ENCODE data around the gene CDH13. TPM values are rescaled to one million over a fixed set of nuclear protein-coding genes. Genes with fewer than 3 reads are reported as not detected.

CDH13 gene
- total and polyA plus RNA-seq, 2 of the 8 experiments (the other 6 are each of a cell fraction or from before 2014, with no cell fraction given) = 2.3 to 2.4 TPM

GRCh38 chr16:83201748-83202147, 575.0 kb downstream of the CDH13 start:
- Histone ChIP-seq H2BK12ac (ENCODE audit: low read depth, low read length) (no peak overlapping the region), H3K18ac (ENCODE audit: extremely low read depth, low read length) (no peak overlapping the region), H3K4me1 (replicated peaks in 1 of 4; ENCODE audit: control insufficient read depth in 3 of 4, insufficient read depth in 4 of 4, low read length in 3 of 4) (no peaks in the 10 kb centered on the region), H4K5ac (ENCODE audit: insufficient read length, low read depth, low read length) (no peak overlapping the region), H2BK5ac (ENCODE audit: low read depth, low read length) (no peak overlapping the region), H3K23me2 (ENCODE audit: low read depth, low read length) (no peaks in the 10 kb centered on the region; the same call in 1 of the 2 replicates), H3K27me3 (replicated peaks in 1 of 4; ENCODE audit: control insufficient read depth in 3 of 4, extremely low read depth in 1 of 4, insufficient read depth in 3 of 4, low read length in 3 of 4) (no peaks in the 10 kb centered on the region), H2BK120ac (replicated peaks; ENCODE audit: low read depth, low read length) (no peak overlapping the region), H2BK15ac (ENCODE audit: low read length) (no peak overlapping the region), H4K20me1 (replicated peaks in 1 of 2; ENCODE audit: control insufficient read depth in 1 of 2, insufficient read depth in 2 of 2, low read length in 2 of 2) (no peaks in the 10 kb centered on the region), H3K27ac (ENCODE audit: low read depth, low read length) (no peak overlapping the region), H2AK5ac (ENCODE audit: low read depth, low read length) (no peak overlapping the region), H3K23ac (ENCODE audit: insufficient read length) (no peak overlapping the region), H3K9ac (replicated peaks in 1 of 4; ENCODE audit: extremely low read depth in 1 of 4, low read depth in 3 of 4, low read length in 3 of 4) (no peak overlapping the region), H3K79me2 (ENCODE audit: control insufficient read depth in 1 of 2, insufficient read depth in 2 of 2, low read length in 2 of 2) (no peaks in the 10 kb centered on the region), H4K8ac (ENCODE audit: extremely low read depth, insufficient read depth, low read length) (no peak overlapping the region), H2AFZ (ENCODE audit: low read length) (no peak overlapping the region), H3K9me3 (ENCODE audit: insufficient read depth in 2 of 2, low read depth in 1 of 2, low read length in 1 of 2) (no peaks in the 10 kb centered on the region), H3K56ac (replicated peaks; ENCODE audit: insufficient read length, low read depth, low read length) (no peak overlapping the region), H3K14ac (ENCODE audit: insufficient read length) (no peak overlapping the region), H3K4me2 (ENCODE audit: insufficient read depth in 1 of 2, low read depth in 2 of 2, low read length in 2 of 2) (no peak overlapping the region), H2BK20ac (ENCODE audit: low read length) (no peak overlapping the region), H3K4ac (replicated peaks; ENCODE audit: insufficient read length, low read depth, low read length) (no peak overlapping the region), H4K91ac (replicated peaks; ENCODE audit: insufficient read length, low read length) (no peak overlapping the region), H3K4me3 (ENCODE audit: extremely low read depth in 1 of 4, insufficient read depth in 2 of 4, low read depth in 3 of 4, low read length in 4 of 4) (no peak overlapping the region), H3K79me1 (ENCODE audit: low read depth, low read length) (no peaks in the 10 kb centered on the region), H3K36me3 (ENCODE audit: control insufficient read depth in 2 of 4, insufficient read depth in 4 of 4, low read length in 3 of 4) (no peaks in the 10 kb centered on the region)
- FAIRE-seq (no peak), DNase-seq (ENCODE audit: low read depth in 1 of 2, low spot score in 2 of 2) (no peak)
- ChIA-PET CTCF (ENCODE audit: partially characterized antibody) (interaction anchor here (1.3 to 3.6 kb wide), 2 partner anchors 11 to 13 kb away, joined by 3 to 20 read pairs; no protein-coding TSS in a partner anchor), POLR2A (ENCODE audit: partially characterized antibody) (no interaction called here)
- WGBS, 2 experiments (ENCODE audit: extremely low coverage in 1 of 2, insufficient coverage in 1 of 2, insufficient read length in 1 of 2, insufficient replicate concordance in 2 of 2, low coverage in 1 of 2, low lambda C conversion rate in 2 of 2, missing lambda C conversion rate in 1 of 2) = 93% methylated on average over 6 of the region's 9 CpGs; no CpG with 5 or more reads in 1 of the 2 experiments
- TF ChIP-seq SAP30 (IDR thresholded peaks at IDR 0.05; ENCODE audit: insufficient read depth, insufficient replicate concordance, low read length) = no peak
- no peak for TF ChIP-seq SP2 (IDR thresholded peaks at IDR 0.05; ENCODE audit: low read length)
- no peak for TF ChIP-seq GABPA (IDR thresholded peaks at IDR 0.05; ENCODE audit: borderline replicate concordance, insufficient read depth, low read length)
- TF ChIP-seq YY1 (IDR thresholded peaks at IDR 0.05; ENCODE audit: low read depth, low read length) = no peak
